ENCODE results near the gene GDF7. TPM values are rescaled to one million over a fixed set of nuclear protein-coding genes. Genes with fewer than 3 reads are reported as not detected.

Gene GDF7
- polyA plus RNA-seq, 1 of the 3 experiments (the other 2 are of a cell fraction) = 0.02 TPM

GRCh38 chr2:20652141-20652540 lies 14.8 kb upstream of the GDF7 start:
- 91% methylated on average over 7 of the region's 7 CpGs for WGBS (ENCODE audit: low lambda C conversion rate)
- Histone ChIP-seq H4K20me1 (ENCODE audit: insufficient read depth) (no peaks in the 10 kb centered on the region), H3K27ac (ENCODE audit: low read depth in 2 of 2, low read length in 1 of 2) (no peak overlapping the region), H3K36me3 (replicated peaks in 1 of 2; ENCODE audit: control insufficient read depth in 1 of 2, insufficient read depth in 2 of 2, low read length in 1 of 2) (no peaks in the 10 kb centered on the region), H3K79me2 (ENCODE audit: insufficient read depth) (no peaks in the 10 kb centered on the region), H3K4me2 (no peak overlapping the region), H3F3A (replicated peaks; ENCODE audit: insufficient read depth) (no peaks in the 10 kb centered on the region), H3K9ac (no peak overlapping the region), H3K27me3 (ENCODE audit: insufficient read depth) (peaks cover 9% of the 10 kb centered on the region; the same call in 1 of the 2 replicates), H3K9me2 (no peaks in the 10 kb centered on the region), H3K9me3 (no peaks in the 10 kb centered on the region), H2AFZ (ENCODE audit: low read depth) (peak overlapping the region; percentile 99; the same call in 1 of the 2 replicates), H3K4me1 (ENCODE audit: control insufficient read depth in 1 of 2, insufficient read depth in 2 of 2, low read depth in 1 of 2, low read length in 1 of 2) (peaks cover 13 to 18% of the 10 kb centered on the region in 2 experiments; a peak in 2 of 4 replicates), H3K4me3 (ENCODE audit: low read depth in 2 of 2, low read length in 1 of 2) (no peak overlapping the region)
- DNase-seq = no peak
- TF ChIP-seq USF2 (IDR thresholded peaks at IDR 0.05; ENCODE audit: borderline replicate concordance, low read depth, low read length) = no peak
- TF ChIP-seq RFX5 (IDR thresholded peaks at IDR 0.05; ENCODE audit: low read length) = no peak
- TF ChIP-seq FOXM1 (IDR thresholded peaks at IDR 0.05; ENCODE audit: low read depth) = no peak
- no peak for TF ChIP-seq MAX (IDR thresholded peaks at IDR 0.05; ENCODE audit: low read depth)
- ChIA-PET CTCF (interaction anchor here (0.9 to 10.9 kb wide), 25 partner anchors 10 to 311 kb away, joined by 3 to 156 read pairs (median 12); partner anchors contain the start of genes GDF7 and RHOB), POLR2A (interaction anchor here (5.9 kb wide), 1 partner anchor 205 kb away, joined by 40 read pairs; the partner anchor contains the start of gene RHOB)

DNA sequence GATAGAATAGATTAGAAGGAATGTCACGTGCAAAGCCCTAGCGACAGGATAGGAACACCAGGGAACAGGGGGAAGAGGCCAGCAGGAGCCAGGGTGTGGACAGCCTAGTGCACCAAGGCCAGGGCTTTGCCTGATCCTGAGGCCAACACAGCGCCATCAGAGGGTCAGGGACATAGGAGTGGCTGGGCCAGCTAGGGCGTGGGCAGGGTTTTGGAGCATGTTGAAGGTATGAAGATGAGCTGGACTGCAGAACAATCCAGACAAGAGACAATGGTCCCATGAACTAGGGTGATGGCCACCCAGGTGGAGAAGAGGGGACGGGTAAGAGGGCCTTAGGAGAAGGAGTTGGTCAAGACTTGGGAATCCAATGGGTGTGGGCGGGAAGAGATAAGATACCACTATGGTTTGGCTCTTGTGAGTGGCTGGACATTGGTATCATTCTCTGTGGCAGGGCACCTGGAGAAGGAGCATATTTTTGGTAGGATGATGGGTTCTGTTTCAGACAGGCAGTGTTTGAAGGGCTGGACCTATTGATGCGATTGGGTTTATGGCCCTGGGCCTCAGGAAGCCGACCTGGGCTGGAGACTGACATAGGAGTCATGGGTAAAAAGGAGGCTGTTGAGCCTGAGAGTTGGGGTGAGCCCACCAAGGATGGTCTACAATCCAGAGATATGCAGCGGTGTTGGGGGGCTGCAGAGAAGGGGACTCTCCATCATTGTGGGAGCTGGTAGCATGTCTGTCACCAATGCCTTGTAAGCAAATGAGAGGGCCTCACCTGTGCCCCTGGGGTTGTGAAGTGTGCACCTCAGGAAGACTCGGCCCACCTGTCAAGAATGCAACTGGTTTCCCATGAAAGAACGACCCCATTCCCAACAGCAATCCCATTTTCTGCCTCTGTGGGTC lies 14.0 kb upstream of the GDF7 start:
- CTCF ChIA-PET = interaction anchor here (0.9 to 9.8 kb wide), 12 partner anchors 9 to 310 kb away, joined by 3 to 137 read pairs (median 10); partner anchors contain the start of gene GDF7
- no peak overlapping the region for H3K27ac ChIP-seq (ENCODE audit: low read depth in 2 of 2, low read length in 1 of 2)
- peaks cover 11% of the 10 kb centered on the region for H3K27me3 ChIP-seq (ENCODE audit: insufficient read depth)
- no peak overlapping the region for H2AFZ ChIP-seq (ENCODE audit: low read depth)
- POLR2A ChIA-PET = no interaction called here
- H3K79me2 ChIP-seq (ENCODE audit: insufficient read depth) = no peaks in the 10 kb centered on the region
- H3K9me2 ChIP-seq = no peaks in the 10 kb centered on the region
- H3K9me3 ChIP-seq = no peaks in the 10 kb centered on the region
- H3K4me1 ChIP-seq (ENCODE audit: control insufficient read depth in 1 of 2, insufficient read depth in 2 of 2, low read depth in 1 of 2, low read length in 1 of 2) = peaks cover 13 to 18% of the 10 kb centered on the region in 2 experiments; a peak in 2 of 4 replicates
- no peaks in the 10 kb centered on the region for H3F3A ChIP-seq (replicated peaks; ENCODE audit: insufficient read depth)
- WGBS (ENCODE audit: low lambda C conversion rate) = 77% methylated on average over 11 of the region's 11 CpGs
- no peak overlapping the region for H3K4me3 ChIP-seq (ENCODE audit: low read depth in 2 of 2, low read length in 1 of 2)
- no peaks in the 10 kb centered on the region for H3K36me3 ChIP-seq (replicated peaks in 1 of 2; ENCODE audit: control insufficient read depth in 1 of 2, insufficient read depth in 2 of 2, low read length in 1 of 2)
- DNase-seq = no peak
- TF ChIP-seq, protein P1, sequence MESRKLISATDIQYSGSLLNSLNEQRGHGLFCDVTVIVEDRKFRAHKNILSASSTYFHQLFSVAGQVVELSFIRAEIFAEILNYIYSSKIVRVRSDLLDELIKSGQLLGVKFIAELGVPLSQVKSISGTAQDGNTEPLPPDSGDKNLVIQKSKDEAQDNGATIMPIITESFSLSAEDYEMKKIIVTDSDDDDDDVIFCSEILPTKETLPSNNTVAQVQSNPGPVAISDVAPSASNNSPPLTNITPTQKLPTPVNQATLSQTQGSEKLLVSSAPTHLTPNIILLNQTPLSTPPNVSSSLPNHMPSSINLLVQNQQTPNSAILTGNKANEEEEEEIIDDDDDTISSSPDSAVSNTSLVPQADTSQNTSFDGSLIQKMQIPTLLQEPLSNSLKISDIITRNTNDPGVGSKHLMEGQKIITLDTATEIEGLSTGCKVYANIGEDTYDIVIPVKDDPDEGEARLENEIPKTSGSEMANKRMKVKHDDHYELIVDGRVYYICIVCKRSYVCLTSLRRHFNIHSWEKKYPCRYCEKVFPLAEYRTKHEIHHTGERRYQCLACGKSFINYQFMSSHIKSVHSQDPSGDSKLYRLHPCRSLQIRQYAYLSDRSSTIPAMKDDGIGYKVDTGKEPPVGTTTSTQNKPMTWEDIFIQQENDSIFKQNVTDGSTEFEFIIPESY (IDR thresholded peaks at IDR 0.05; ENCODE audit: borderline replicate concordance, low read depth) = no peak
- no peak for TF ChIP-seq GABPA (IDR thresholded peaks at IDR 0.05; ENCODE audit: low read depth)
- TF ChIP-seq FOXJ3 (CRISPR knock-in tag; IDR thresholded peaks at IDR 0.05) = no peak
- TF ChIP-seq TEAD4 (IDR thresholded peaks at IDR 0.05; ENCODE audit: borderline replicate concordance, insufficient read depth) = no peak
- no peak for TF ChIP-seq YY1 (IDR thresholded peaks at IDR 0.05; ENCODE audit: low read depth)
- TF ChIP-seq MXI1 (IDR thresholded peaks at IDR 0.05; ENCODE audit: low read depth, low read length) = no peak
- no peak for TF ChIP-seq SIN3A (IDR thresholded peaks at IDR 0.05; ENCODE audit: borderline replicate concordance, low read depth, low read length)
- no peak for TF ChIP-seq RFX5 (IDR thresholded peaks at IDR 0.05; ENCODE audit: low read length)
- TF ChIP-seq, protein P2, sequence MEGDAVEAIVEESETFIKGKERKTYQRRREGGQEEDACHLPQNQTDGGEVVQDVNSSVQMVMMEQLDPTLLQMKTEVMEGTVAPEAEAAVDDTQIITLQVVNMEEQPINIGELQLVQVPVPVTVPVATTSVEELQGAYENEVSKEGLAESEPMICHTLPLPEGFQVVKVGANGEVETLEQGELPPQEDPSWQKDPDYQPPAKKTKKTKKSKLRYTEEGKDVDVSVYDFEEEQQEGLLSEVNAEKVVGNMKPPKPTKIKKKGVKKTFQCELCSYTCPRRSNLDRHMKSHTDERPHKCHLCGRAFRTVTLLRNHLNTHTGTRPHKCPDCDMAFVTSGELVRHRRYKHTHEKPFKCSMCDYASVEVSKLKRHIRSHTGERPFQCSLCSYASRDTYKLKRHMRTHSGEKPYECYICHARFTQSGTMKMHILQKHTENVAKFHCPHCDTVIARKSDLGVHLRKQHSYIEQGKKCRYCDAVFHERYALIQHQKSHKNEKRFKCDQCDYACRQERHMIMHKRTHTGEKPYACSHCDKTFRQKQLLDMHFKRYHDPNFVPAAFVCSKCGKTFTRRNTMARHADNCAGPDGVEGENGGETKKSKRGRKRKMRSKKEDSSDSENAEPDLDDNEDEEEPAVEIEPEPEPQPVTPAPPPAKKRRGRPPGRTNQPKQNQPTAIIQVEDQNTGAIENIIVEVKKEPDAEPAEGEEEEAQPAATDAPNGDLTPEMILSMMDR (IDR thresholded peaks at IDR 0.05) = no peak
- no peak for TF ChIP-seq PBX3 (IDR thresholded peaks at IDR 0.05)
- TF ChIP-seq CHD2 (IDR thresholded peaks at IDR 0.05; ENCODE audit: low read length, partially characterized antibody) = no peak
- no peak for TF ChIP-seq SMC3 (IDR thresholded peaks at IDR 0.05; ENCODE audit: low read depth, low read length)
- TF ChIP-seq RCOR1 (IDR thresholded peaks at IDR 0.05; ENCODE audit: low read length) = no peak
- no peak for TF ChIP-seq USF2 (IDR thresholded peaks at IDR 0.05; ENCODE audit: borderline replicate concordance, low read depth, low read length)
- no peak for TF ChIP-seq NRF1 (IDR thresholded peaks at IDR 0.05; ENCODE audit: low read depth, low read length)
- no peak for TF ChIP-seq FOSL2 (IDR thresholded peaks at IDR 0.05; ENCODE audit: borderline replicate concordance, low read depth)
- no peak overlapping the region for H3K9ac ChIP-seq
- H3K4me2 ChIP-seq = no peak overlapping the region
- no peaks in the 10 kb centered on the region for H4K20me1 ChIP-seq (ENCODE audit: insufficient read depth)
